ENCODE measurements around the gene FSIP1. TPM values are rescaled to one million over a fixed set of nuclear protein-coding genes. Genes with fewer than 3 reads are reported as not detected.

The FSIP1 gene
- polyA plus RNA-seq, 1 experiment, result 0.43 TPM

DNA sequence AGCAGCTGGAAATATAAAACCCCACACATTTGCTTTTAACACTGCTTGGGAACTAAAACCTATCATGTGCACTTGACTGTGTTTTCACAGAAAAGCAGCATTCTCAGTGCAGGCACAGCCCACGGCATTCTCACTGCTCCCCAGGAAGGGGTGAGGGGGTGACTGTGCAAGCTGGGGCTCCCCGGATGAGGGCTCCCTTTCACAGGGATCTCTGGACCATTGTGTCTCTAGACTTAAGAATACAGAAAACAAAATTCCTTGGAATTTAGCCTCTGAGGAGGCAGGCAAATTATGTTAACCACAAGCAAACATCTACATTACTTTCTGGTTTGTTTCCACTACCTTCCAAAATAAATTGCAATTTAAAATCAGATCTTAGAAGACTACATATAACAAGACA lies 100.3 kb downstream of the FSIP1 start:
- DNase-seq (ENCODE audit: low read depth, low spot score), result no peak
- TF ChIP-seq, protein P1, sequence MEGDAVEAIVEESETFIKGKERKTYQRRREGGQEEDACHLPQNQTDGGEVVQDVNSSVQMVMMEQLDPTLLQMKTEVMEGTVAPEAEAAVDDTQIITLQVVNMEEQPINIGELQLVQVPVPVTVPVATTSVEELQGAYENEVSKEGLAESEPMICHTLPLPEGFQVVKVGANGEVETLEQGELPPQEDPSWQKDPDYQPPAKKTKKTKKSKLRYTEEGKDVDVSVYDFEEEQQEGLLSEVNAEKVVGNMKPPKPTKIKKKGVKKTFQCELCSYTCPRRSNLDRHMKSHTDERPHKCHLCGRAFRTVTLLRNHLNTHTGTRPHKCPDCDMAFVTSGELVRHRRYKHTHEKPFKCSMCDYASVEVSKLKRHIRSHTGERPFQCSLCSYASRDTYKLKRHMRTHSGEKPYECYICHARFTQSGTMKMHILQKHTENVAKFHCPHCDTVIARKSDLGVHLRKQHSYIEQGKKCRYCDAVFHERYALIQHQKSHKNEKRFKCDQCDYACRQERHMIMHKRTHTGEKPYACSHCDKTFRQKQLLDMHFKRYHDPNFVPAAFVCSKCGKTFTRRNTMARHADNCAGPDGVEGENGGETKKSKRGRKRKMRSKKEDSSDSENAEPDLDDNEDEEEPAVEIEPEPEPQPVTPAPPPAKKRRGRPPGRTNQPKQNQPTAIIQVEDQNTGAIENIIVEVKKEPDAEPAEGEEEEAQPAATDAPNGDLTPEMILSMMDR (IDR thresholded peaks at IDR 0.05; ENCODE audit: low read depth, low read length), result no peak
- no peak overlapping the region for H3K27ac ChIP-seq (ENCODE audit: low read depth, low read length)
- H3K27me3 ChIP-seq (ENCODE audit: control insufficient read depth, insufficient read depth, low read length), result no peaks in the 10 kb centered on the region
- CTCF ChIA-PET, result interaction anchor here (2.5 kb wide), 1 partner anchor 74 kb away, joined by 16 read pairs; no protein-coding TSS in a partner anchor
- H3K4me3 ChIP-seq (ENCODE audit: low read depth, low read length), result no peak overlapping the region
- POLR2A ChIA-PET, result no interaction called here
- H3K9me3 ChIP-seq (ENCODE audit: control insufficient read depth, insufficient read depth, low read length), result no peaks in the 10 kb centered on the region

DNA sequence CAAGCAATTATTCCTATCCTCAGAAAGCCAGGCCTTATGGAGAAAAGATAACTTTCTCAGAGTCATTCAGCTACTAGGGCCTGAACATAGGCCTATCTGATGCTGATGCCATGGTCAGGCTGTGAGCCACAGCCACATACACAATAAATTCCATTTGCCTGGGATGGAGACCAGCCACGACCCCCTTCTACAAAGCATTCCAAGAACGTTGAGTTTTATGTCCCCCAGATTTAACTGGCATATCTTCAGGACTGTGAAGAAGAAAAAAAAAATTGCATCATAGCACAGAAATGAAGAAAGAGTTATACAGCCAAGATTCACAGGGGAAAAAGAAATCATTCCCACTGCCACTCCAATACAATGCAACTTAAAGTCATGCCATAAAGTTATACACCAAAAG lies 101.8 kb downstream of the FSIP1 start:
- DNase-seq (ENCODE audit: low read depth, low spot score), result no peak
- TF ChIP-seq, protein P1 (IDR thresholded peaks at IDR 0.05; ENCODE audit: low read depth, low read length), result no peak
- H3K9me3 ChIP-seq (ENCODE audit: control insufficient read depth, insufficient read depth, low read length), result no peaks in the 10 kb centered on the region
- no peak overlapping the region for H3K27ac ChIP-seq (ENCODE audit: low read depth, low read length)
- H3K4me3 ChIP-seq (ENCODE audit: low read depth, low read length), result no peak overlapping the region
- ChIA-PET POLR2A (no interaction called here), CTCF (interaction anchor here (2.5 kb wide), 1 partner anchor 76 kb away, joined by 16 read pairs; no protein-coding TSS in a partner anchor)
- H3K27me3 ChIP-seq (ENCODE audit: control insufficient read depth, insufficient read depth, low read length), result no peaks in the 10 kb centered on the region

DNA sequence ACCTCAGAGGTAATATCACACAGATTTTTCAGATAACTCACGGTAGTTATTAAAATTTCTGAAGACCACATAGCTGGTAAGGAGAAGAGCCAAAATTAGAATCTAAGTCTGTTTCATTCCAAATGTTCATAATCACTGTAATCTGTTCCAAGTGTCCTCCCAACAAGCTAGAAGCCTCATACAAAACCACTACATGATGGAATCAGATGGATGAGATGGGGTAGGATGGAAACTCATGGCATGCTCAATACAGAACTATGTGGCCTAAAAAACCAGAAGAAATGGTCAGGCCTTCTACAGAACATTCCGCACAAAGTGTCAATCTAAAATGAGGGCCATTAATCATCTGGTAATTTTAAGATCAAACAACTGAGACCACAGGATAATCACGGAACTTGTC lies 110.0 kb downstream of the FSIP1 start:
- Histone ChIP-seq H3K4me3 (ENCODE audit: low read depth, low read length) (no peak overlapping the region), H3K27ac (ENCODE audit: low read depth, low read length) (no peak overlapping the region), H3K9me3 (ENCODE audit: control insufficient read depth, insufficient read depth, low read length) (no peaks in the 10 kb centered on the region), H3K27me3 (ENCODE audit: control insufficient read depth, insufficient read depth, low read length) (no peaks in the 10 kb centered on the region)
- DNase-seq (ENCODE audit: low read depth, low spot score), result no peak
- TF ChIP-seq, protein P1 (IDR thresholded peaks at IDR 0.05; ENCODE audit: low read depth, low read length), result no peak
- ChIA-PET POLR2A (no interaction called here), CTCF (no interaction called here)

DNA sequence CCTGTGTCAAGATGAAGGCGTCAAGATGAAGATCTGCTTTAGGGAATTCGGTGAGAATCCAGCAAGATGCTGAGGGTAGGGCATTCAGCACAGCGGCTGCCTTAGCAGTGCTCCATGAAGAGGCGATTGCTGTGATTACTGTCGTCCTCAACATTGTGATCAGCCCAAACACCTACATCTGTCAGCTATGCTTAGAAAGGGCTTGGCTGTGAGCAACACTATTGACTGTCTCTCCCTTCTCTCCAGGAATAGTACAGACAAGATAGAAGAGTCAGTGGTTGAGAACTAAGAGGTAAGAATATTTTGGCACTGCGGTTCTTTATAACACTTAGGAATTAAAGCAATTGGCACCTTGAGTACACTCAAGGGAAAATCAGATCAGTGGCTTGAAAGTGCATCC lies 110.5 kb downstream of the FSIP1 start:
- Histone ChIP-seq H3K27me3 (ENCODE audit: control insufficient read depth, insufficient read depth, low read length) (no peaks in the 10 kb centered on the region), H3K9me3 (ENCODE audit: control insufficient read depth, insufficient read depth, low read length) (no peaks in the 10 kb centered on the region), H3K27ac (ENCODE audit: low read depth, low read length) (no peak overlapping the region), H3K4me3 (ENCODE audit: low read depth, low read length) (no peak overlapping the region)
- TF ChIP-seq, protein P1 (IDR thresholded peaks at IDR 0.05; ENCODE audit: low read depth, low read length), result no peak
- DNase-seq (ENCODE audit: low read depth, low spot score), result no peak
- POLR2A ChIA-PET, result no interaction called here
- CTCF ChIA-PET, result no interaction called here

DNA sequence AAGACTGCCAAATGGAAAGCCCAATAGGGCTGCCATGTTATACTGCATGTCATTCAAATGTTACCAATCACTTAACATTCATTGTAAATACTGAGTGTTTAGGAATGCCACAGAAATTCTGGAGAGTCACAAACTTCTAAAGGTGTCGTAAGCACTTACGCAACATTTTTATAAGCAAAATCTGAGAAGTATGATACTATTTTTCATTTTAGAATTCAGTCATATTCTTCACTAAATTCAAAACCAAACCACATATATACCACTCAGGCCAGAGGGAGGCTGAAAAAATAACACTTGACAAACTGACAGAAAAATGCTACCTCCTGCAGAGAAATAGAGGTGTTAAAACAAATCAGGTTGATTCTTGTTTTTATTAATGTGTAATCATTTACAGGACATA lies 112.0 kb downstream of the FSIP1 start:
- DNase-seq (ENCODE audit: low read depth, low spot score), result no peak

More for the DNA sequence above, 112.0 kb downstream of the FSIP1 start:
- no peak overlapping the region for H3K4me3 ChIP-seq (ENCODE audit: low read depth, low read length)
- TF ChIP-seq, protein P1 (IDR thresholded peaks at IDR 0.05; ENCODE audit: low read depth, low read length), result no peak
- no peaks in the 10 kb centered on the region for H3K9me3 ChIP-seq (ENCODE audit: control insufficient read depth, insufficient read depth, low read length)
- ChIA-PET CTCF (no interaction called here), POLR2A (no interaction called here)
- H3K27me3 ChIP-seq (ENCODE audit: control insufficient read depth, insufficient read depth, low read length), result no peaks in the 10 kb centered on the region
- no peak overlapping the region for H3K27ac ChIP-seq (ENCODE audit: low read depth, low read length)

Measured in AG04450 (cell line).